Pancreas (tissue), 10 donors: Measurements from ENCODE around the gene RAB11A. TPM values are rescaled to one million over a fixed set of nuclear protein-coding genes. Genes with fewer than 3 reads are reported as not detected.
A peak's percentile ranks its signal among the peaks of the same experiment; 100 is the strongest.

Experiments
- ATAC-seq, 4 donors: fragments of 200-7000 bp; cut with Tn5 transposase; one replicate each; pipeline versions ENCODE4 v1.8.0 to v1.9.1; 2020; ENCODE audit warnings: mild to moderate bottlenecking in 4 of 4, moderate library complexity in 4 of 4
- DNase-seq, 6 donors: peaks; one replicate each; pipeline ENCODE4 v3.0.0-alpha.2; 2020
- FAIRE-seq: peaks from 2 replicates; lab custom pipeline; 2012; peaks lifted over from hg19 to GRCh38; lab: Jason Lieb, UNC
- H3K27ac ChIP-seq, 4 donors: fragments of 200-600 bp; sonication (generic); 1 replicate in 3 of 4; 2 replicates in 1 of 4; pipeline versions ENCODE4 v1.5.0 to v1.8.0; 2020
- H3K27me3 ChIP-seq, 4 donors: fragments of 200-600 bp; one replicate each; pipeline ENCODE4 v1.8.0; 2021
- H3K36me3 ChIP-seq, 3 donors: fragments of 200-600 bp; sonication (generic) in 1 of 3; one replicate each; pipeline versions ENCODE4 v1.5.0 to v1.8.0; 2020 to 2021
- H3K4me1 ChIP-seq, 3 donors: fragments of 200-600 bp; one replicate each; pipeline ENCODE4 v1.8.0; 2021
- H3K4me3 ChIP-seq, 4 donors: fragments of 200-600 bp; sonication (generic) in 2 of 4; one replicate each; pipeline versions ENCODE4 v1.5.0 to v1.8.0; 2020 to 2021
- H3K9me3 ChIP-seq, 4 donors: fragments of 200-600 bp; one replicate each; pipeline ENCODE4 v1.8.0; 2021
- WGBS, 2 donors: extraction: QIAGEN DNeasy Blood & Tissue Kit; methylation state at CpG; one replicate each; pipeline ENCODE4 v1.1.7; 2013; 5-methylcytosine and 5-hydroxymethylcytosine counted together
- intact Hi-C, 3 donors: fragments of 100-400 bp; cut with DNase I; formaldehyde crosslinking; loops; one replicate each; pipeline versions ENCODE4 v1.11.1 to v1.14.2; 2022
- polyA plus RNA-seq, 2 donors: library from polyadenylated mRNA; stranded (reverse); fragments of 200-250 nt; gene quantifications; one replicate each; pipeline ENCODE4 v1.2.3, GENCODE V29; 2013
- total RNA-seq, 6 donors: library from RNA; stranded (reverse); fragmentation: NEBNext Ultra II Directional in 4 of 6; extraction: Animal tissue kit (Norgen Biotek cat#: 25700) in 4 of 6; gene quantifications; one replicate each; pipeline versions ENCODE4 v1.2.1 to v1.2.4, GENCODE V29; 2021 to 2023
- TF ChIP-seq, protein P1 (sequence below), 4 donors: fragments of 200-600 bp; sonication (generic) in 3 of 4; IDR thresholded peaks; one replicate each; pipeline versions ENCODE4 v1.5.0 to v1.8.0; 2021; ENCODE audit warnings: antibody characterized with exemption in 4 of 4
- donor health status: healthy with polysubstance abuse.
- donor health status: DM: no; HTN: no; CAD: no; lungs with moderate emphysema.
- donor health status: DM: no; HTN: no; CAD: no.
- donor health status: control.
- donor health status: control.
- donor health status: Bipolar disorder and iron deficiency.
- donor health status: DM: yes; HTN: yes; CAD: no.
- donor health status: DM: no; HTN: no; CAD: no.
- donor health status: DM: no; HTN: no; CAD: no.
- donor health status: DM: yes; HTN: yes; CAD: no.

The RAB11A gene
- total and polyA plus RNA-seq, 8 donors = 19.8 to 98.4 (median 62.0) TPM

GRCh38 chr15:65829130-65829764, 40.0 kb upstream of the RAB11A start:
- 51 to 55% methylated on average over 7 of the region's 7 CpGs for WGBS, 2 donors
- TF ChIP-seq, protein P1, sequence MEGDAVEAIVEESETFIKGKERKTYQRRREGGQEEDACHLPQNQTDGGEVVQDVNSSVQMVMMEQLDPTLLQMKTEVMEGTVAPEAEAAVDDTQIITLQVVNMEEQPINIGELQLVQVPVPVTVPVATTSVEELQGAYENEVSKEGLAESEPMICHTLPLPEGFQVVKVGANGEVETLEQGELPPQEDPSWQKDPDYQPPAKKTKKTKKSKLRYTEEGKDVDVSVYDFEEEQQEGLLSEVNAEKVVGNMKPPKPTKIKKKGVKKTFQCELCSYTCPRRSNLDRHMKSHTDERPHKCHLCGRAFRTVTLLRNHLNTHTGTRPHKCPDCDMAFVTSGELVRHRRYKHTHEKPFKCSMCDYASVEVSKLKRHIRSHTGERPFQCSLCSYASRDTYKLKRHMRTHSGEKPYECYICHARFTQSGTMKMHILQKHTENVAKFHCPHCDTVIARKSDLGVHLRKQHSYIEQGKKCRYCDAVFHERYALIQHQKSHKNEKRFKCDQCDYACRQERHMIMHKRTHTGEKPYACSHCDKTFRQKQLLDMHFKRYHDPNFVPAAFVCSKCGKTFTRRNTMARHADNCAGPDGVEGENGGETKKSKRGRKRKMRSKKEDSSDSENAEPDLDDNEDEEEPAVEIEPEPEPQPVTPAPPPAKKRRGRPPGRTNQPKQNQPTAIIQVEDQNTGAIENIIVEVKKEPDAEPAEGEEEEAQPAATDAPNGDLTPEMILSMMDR (IDR thresholded peaks at IDR 0.05) = peak; percentile 21 to 42 (median 35)
- FAIRE-seq (no peak), ATAC-seq (peak in 1 of 4 donors; percentile 18), DNase-seq (peak in 1 of 6 donors; percentile 29)
- Histone ChIP-seq H3K27me3 (no peaks in the 10 kb centered on the region), H3K4me3 (no peak overlapping the region), H3K36me3 (no peaks in the 10 kb centered on the region), H3K9me3 (no peaks in the 10 kb centered on the region), H3K27ac (peak overlapping the region in 1 of 4 donors; percentile 3), H3K4me1 (peaks cover 19 to 49% (median 29%) of the 10 kb centered on the region in 3 donors)
- intact Hi-C loops = loop anchor here in 1 of 3 donors (10.0 kb wide), 1 partner anchor 64 kb away; no protein-coding TSS in a partner anchor

DNA sequence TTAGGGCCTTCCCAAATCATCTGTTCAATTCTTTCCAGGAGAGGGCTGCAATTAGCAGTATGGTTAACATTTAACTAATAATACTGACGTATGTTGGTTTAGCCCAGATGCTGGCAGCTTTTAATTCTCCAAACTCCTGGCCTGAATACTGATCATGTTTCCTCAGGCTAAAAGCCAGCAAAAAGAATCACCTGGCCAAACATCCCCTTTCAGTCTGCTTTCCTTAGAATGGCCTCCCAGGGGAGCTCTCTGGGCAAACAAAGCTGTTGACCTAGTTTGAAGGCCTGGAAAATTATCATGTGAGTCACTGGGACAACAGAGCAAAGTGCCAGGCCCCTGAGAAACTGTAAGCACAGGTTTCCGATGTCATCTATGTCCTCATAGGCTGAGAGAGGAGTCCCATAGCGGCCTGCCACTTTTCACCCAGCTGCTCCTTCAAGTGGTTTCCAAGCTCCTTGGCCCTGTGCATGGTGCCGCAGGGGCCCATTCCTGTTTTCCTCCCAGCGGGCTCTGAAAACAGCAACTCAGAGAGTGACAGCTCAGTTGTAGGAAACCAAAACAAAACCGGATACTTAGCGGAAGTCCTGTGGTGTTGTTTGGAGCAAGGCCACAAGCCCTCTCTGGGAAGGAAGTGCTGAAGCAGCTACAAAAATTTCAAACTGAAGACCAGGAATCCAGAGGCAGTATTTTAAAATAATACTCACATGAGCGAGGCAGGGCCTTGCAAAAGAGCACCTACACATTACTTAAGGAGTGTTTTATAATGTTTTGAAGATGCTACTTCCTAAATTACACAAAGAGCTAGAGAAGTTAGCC, 36.5 kb upstream of the RAB11A start:
- intact Hi-C loops = no loop called here
- TF ChIP-seq, protein P1 (IDR thresholded peaks at IDR 0.05) = no peak
- Histone ChIP-seq H3K9me3 (no peaks in the 10 kb centered on the region), H3K27me3 (no peaks in the 10 kb centered on the region), H3K36me3 (no peaks in the 10 kb centered on the region), H3K27ac (peak overlapping the region; percentile 76 to 96 (median 86)), H3K4me3 (peak overlapping the region in 1 of 4 donors; percentile 27), H3K4me1 (peaks cover 21 to 48% (median 26%) of the 10 kb centered on the region in 3 donors)
- ATAC-seq = peak; percentile 89 to 94 (median 94)
- peak; percentile 79 to 95 (median 92) for DNase-seq
- WGBS, 2 donors = 3% methylated on average over 8 of the region's 8 CpGs
- peak; percentile 80 for FAIRE-seq

- Histone ChIP-seq H3K36me3 (no peaks in the 10 kb centered on the region), H3K27ac (peak overlapping the region; percentile 76 to 96 (median 86)), H3K9me3 (no peaks in the 10 kb centered on the region), H3K4me1 (peaks cover 20 to 52% (median 26%) of the 10 kb centered on the region in 3 donors), H3K27me3 (no peaks in the 10 kb centered on the region), H3K4me3 (peak overlapping the region in 1 of 4 donors; percentile 27)
- TF ChIP-seq, protein P1 (IDR thresholded peaks at IDR 0.05) = no peak
- ATAC-seq (peak in 2 of 4 donors; percentile 5 to 27), DNase-seq (peak in 4 of 6 donors; percentile 18 to 43 (median 38)), FAIRE-seq (no peak)
- intact Hi-C loops = no loop called here
- 37 to 39% methylated on average over 4 of the region's 4 CpGs for WGBS, 2 donors
Observed at GRCh38 chr15:65833501-65834205, 35.6 kb upstream of the RAB11A start.

DNA sequence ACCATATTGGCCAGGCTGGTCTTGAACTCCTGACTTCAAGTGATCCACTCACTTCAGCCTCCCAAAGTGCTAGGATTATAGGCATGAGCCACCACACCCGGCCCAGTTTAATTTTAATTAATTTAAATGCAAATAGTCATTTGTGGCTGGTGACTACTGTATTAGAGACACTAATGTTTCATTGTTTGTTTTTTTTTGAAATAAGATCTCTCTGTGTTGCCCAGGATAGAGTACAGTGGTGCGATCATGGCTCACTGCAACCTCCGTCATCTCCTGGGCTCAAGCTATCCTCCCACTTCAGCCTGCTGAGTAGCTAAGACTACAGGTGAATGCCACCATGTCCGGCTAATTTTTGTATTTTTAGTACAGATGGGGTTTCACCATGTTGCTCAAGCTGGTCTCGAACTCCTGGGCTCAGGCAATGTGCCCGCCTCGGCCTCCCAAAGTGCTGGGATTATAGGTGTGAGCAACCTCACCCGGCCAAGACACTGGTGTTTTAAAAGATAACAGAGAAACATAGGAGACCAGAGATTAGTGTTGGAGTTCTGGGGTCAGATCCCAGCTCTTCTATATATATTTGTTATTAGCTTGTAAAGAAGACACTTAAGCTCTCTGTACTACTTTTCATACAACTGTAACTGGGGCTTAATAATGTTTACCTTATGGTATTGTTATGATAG, 34.5 kb upstream of the RAB11A start:
- ATAC-seq = no peak
- H3K4me3 ChIP-seq = no peak overlapping the region
- H3K9me3 ChIP-seq = no peaks in the 10 kb centered on the region
- intact Hi-C loops = no loop called here
- peaks cover 18 to 41% (median 24%) of the 10 kb centered on the region in 3 donors for H3K4me1 ChIP-seq
- 88 to 93% methylated on average over 8 of the region's 8 CpGs for WGBS, 2 donors
- H3K27ac ChIP-seq = peak overlapping the region; percentile 76 to 96 (median 86)
- no peaks in the 10 kb centered on the region for H3K27me3 ChIP-seq
- TF ChIP-seq, protein P1 (IDR thresholded peaks at IDR 0.05) = no peak
- no peaks in the 10 kb centered on the region for H3K36me3 ChIP-seq
- no peak for FAIRE-seq
- no peak for DNase-seq
